SU-DHL-6 (cell line): Measurements from ENCODE around the gene OTUD7B.

Experiments
- H2AFZ ChIP-seq: fragments of 200-600 bp; sonication (generic); 2 replicates; pipeline ENCODE4 v1.6.1; 2014; ENCODE audit warnings: low read depth, mild to moderate bottlenecking, moderate library complexity, mixed read lengths, antibody characterized with exemption, low read length; ENCODE audit not compliant: severe bottlenecking
- H3F3A ChIP-seq: fragments of 200-600 bp; shearing (Covaris generic); 2 replicates; pipeline ENCODE4 v1.6.0; 2016; ENCODE audit warnings: antibody characterized with exemption, mild to moderate bottlenecking; ENCODE audit not compliant: insufficient read depth
- H3K27ac ChIP-seq: fragments of 200-600 bp; sonication (generic); 2 replicates; pipeline ENCODE4 v1.5.1; 2016; ENCODE audit warnings: low read depth, mild to moderate bottlenecking, low read length, moderate library complexity, mixed read lengths
- H3K27me3 ChIP-seq: fragments of 200-600 bp; sonication (generic), shearing (Covaris generic); 2 replicates; pipeline ENCODE4 v1.6.0; 2014; ENCODE audit warnings: mild to moderate bottlenecking, low read length
- H3K36me3 ChIP-seq: fragments of 200-600 bp; sonication (generic); 2 replicates; pipeline ENCODE4 v1.6.1; 2014; ENCODE audit warnings: mild to moderate bottlenecking, low read length, mixed read lengths
- H3K4me2 ChIP-seq: fragments of 300-600, 200-600 bp; shearing (Covaris generic), sonication (generic); 2 replicates; pipeline ENCODE4 v1.6.0; 2014; ENCODE audit warnings: low read length, low read depth, mild to moderate bottlenecking; ENCODE audit not compliant: poor library complexity, severe bottlenecking
- H3K4me3 ChIP-seq: fragments of 200-600 bp; sonication (generic); 2 replicates; pipeline ENCODE4 v1.5.1; 2014; ENCODE audit warnings: antibody characterized with exemption, low read length, mild to moderate bottlenecking, mixed read lengths; ENCODE audit not compliant: insufficient read depth, poor library complexity, severe bottlenecking
- H3K79me2 ChIP-seq: fragments of 200-600 bp; sonication (generic); 2 replicates; pipeline ENCODE4 v1.6.1; 2014; ENCODE audit warnings: mild to moderate bottlenecking, low read length, moderate library complexity; ENCODE audit not compliant: insufficient read depth
- H3K9ac ChIP-seq: fragments of 200-600 bp; sonication (generic); 2 replicates; pipeline ENCODE4 v1.7.0; 2014; ENCODE audit warnings: mild to moderate bottlenecking, low read length
- H3K9me2 ChIP-seq: fragments of 200-600 bp; sonication (generic); replicated peaks from 2 replicates; pipeline ENCODE4 v1.6.1; 2014; ENCODE audit warnings: low read length; ENCODE audit not compliant: insufficient read depth
- H3K9me3 ChIP-seq: fragments of 200-600 bp; sonication (generic); 2 replicates; pipeline ENCODE4 v1.6.1; 2014; ENCODE audit warnings: low read length, mixed read lengths; ENCODE audit not compliant: insufficient read depth
- H4K20me1 ChIP-seq: fragments of 200-600 bp; sonication (generic); 2 replicates; pipeline ENCODE4 v1.6.1; 2014; ENCODE audit warnings: low read depth, mild to moderate bottlenecking, antibody characterized with exemption, low read length, moderate library complexity, mixed read lengths
- CTCF ChIP-seq: fragments of 200-600 bp; sonication (generic); IDR thresholded peaks from one replicate; pipeline ENCODE4 v1.5.1; 2017; ENCODE audit warnings: antibody characterized with exemption, mild to moderate bottlenecking, low read length, moderate library complexity; ENCODE audit not compliant: insufficient read depth, poor library complexity, severe bottlenecking
- EZH2phosphoT487 ChIP-seq: fragments of 200-600 bp; sonication (generic), shearing (Covaris generic); conservative IDR thresholded peaks from 2 replicates; pipeline ENCODE4 v1.6.1; 2018; ENCODE audit warnings: mild to moderate bottlenecking, antibody characterized with exemption, low read length, moderate library complexity, mixed read lengths

OTUD7B gene

GRCh38 chr1:149906570-149907075, 103.9 kb downstream of the OTUD7B start:
- Histone ChIP-seq H4K20me1 (no peaks in the 10 kb centered on the region), H3K9ac (no peak overlapping the region), H3K9me3 (no peaks in the 10 kb centered on the region), H3K9me2 (no peaks in the 10 kb centered on the region), H3K27me3 (no peaks in the 10 kb centered on the region), H3K27ac (no peak overlapping the region), H3K4me3 (no peak overlapping the region), H3K36me3 (no peaks in the 10 kb centered on the region), H3K79me2 (no peaks in the 10 kb centered on the region), H2AFZ (no peak overlapping the region), H3K4me2 (no peak overlapping the region), H3F3A (no peaks in the 10 kb centered on the region)
- TF ChIP-seq CTCF (no peak), EZH2phosphoT487 (no peak)

GRCh38 chr1:149903836-149904491, 106.6 kb downstream of the OTUD7B start:
- Histone ChIP-seq H3K9me2 (no peaks in the 10 kb centered on the region), H3K4me3 (no peak overlapping the region), H2AFZ (no peak overlapping the region), H4K20me1 (no peaks in the 10 kb centered on the region), H3K9me3 (no peaks in the 10 kb centered on the region), H3K27ac (no peak overlapping the region), H3K36me3 (no peaks in the 10 kb centered on the region), H3K4me2 (no peak overlapping the region), H3K9ac (no peak overlapping the region), H3K79me2 (no peaks in the 10 kb centered on the region), H3F3A (no peaks in the 10 kb centered on the region), H3K27me3 (no peaks in the 10 kb centered on the region)
- TF ChIP-seq EZH2phosphoT487 = no peak
- TF ChIP-seq CTCF = no peak

- H3K9ac ChIP-seq = peak within 1 kb of the TSS; percentile 40
- H3K9me2 ChIP-seq = no peaks in the 10 kb centered on the region
- H4K20me1 ChIP-seq = no peaks in the 10 kb centered on the region
- no peaks in the 10 kb centered on the region for H3K36me3 ChIP-seq
- H3K79me2 ChIP-seq = no peaks in the 10 kb centered on the region
- H3K27ac ChIP-seq = no peak within 1 kb of the TSS
- H3K4me2 ChIP-seq = peak within 1 kb of the TSS; percentile 63
- no peak for TF ChIP-seq EZH2phosphoT487
- no peak for TF ChIP-seq CTCF
- H3F3A ChIP-seq = no peaks in the 10 kb centered on the region
- peak within 1 kb of the TSS; percentile 54 for H3K4me3 ChIP-seq
- no peaks in the 10 kb centered on the region for H3K9me3 ChIP-seq
- H2AFZ ChIP-seq = peak within 1 kb of the TSS; percentile 90
- no peaks in the 10 kb centered on the region for H3K27me3 ChIP-seq
Observed at GRCh38 chr1:149899460-149900284, 110.9 kb downstream of the OTUD7B start, which contains the start of gene BOLA1. Gene BOLA1 (plus strand): TSS chr1:149899568. CDS start chr1:149900060, 492 bp downstream.
